Measurements from ENCODE around the gene LYSMD1. TPM values are rescaled to one million over a fixed set of nuclear protein-coding genes. Genes with fewer than 3 reads are reported as not detected.

LYSMD1 gene
- total RNA-seq, 2 experiments from 2014 or later: 4.4 to 4.9 TPM

GRCh38 chr1:151165281-151165737 lies 393 bp downstream of the LYSMD1 start:
- Mint-ChIP-seq H3K27me3 (no peaks in the 10 kb centered on the region), H3K4me3 (peak overlapping the region; percentile 91), H3K4me1 (peaks cover 50% of the 10 kb centered on the region), H3K27ac (peak overlapping the region; percentile 89), H3K36me3 (peaks cover 30% of the 10 kb centered on the region), H3K9me3 (ENCODE audit: low read depth) (no peaks in the 10 kb centered on the region)
- ATAC-seq (no peak), DNase-seq (peak; percentile 46)
- CTCF ChIA-PET: interaction anchor here (1.0 to 2.3 kb wide), 6 partner anchors 8 to 141 kb away, joined by 3 to 12 read pairs (median 4); partner anchors contain the start of genes GABPB2 and TNFAIP8L2

- ATAC-seq (no peak), DNase-seq (no peak)
- peak overlapping the region; percentile 89 for H3K27ac Mint-ChIP-seq
- peaks cover 53% of the 10 kb centered on the region for H3K4me1 Mint-ChIP-seq
- CTCF ChIA-PET: interaction anchor here (1.0 to 2.3 kb wide), 5 partner anchors 8 to 140 kb away, joined by 3 to 9 read pairs (median 4); partner anchors contain the start of genes GABPB2 and TNFAIP8L2
- H3K36me3 Mint-ChIP-seq: peaks cover 33% of the 10 kb centered on the region
- H3K9me3 Mint-ChIP-seq (ENCODE audit: low read depth): no peaks in the 10 kb centered on the region
- no peaks in the 10 kb centered on the region for H3K27me3 Mint-ChIP-seq
- peak overlapping the region; percentile 91 for H3K4me3 Mint-ChIP-seq
These were observed 896 bp downstream of the LYSMD1 start for GRCh38 chr1:151164732-151165280.

- Mint-ChIP-seq H3K4me3 (no peak overlapping the region), H3K36me3 (peaks cover 31% of the 10 kb centered on the region), H3K27ac (peak overlapping the region; percentile 32), H3K9me3 (ENCODE audit: low read depth) (no peaks in the 10 kb centered on the region), H3K27me3 (no peaks in the 10 kb centered on the region), H3K4me1 (peaks cover 67% of the 10 kb centered on the region)
- ATAC-seq (no peak), DNase-seq (no peak)
- CTCF ChIA-PET: interaction anchor here (0.9 to 5.1 kb wide), 4 partner anchors 59 to 111 kb away, joined by 3 to 157 read pairs (median 4); partner anchors contain the start of genes C1orf56 and GABPB2
These were observed 6.3 kb downstream of the LYSMD1 start for GRCh38 chr1:151159373-151159772.

- Mint-ChIP-seq H3K27me3 (no peaks in the 10 kb centered on the region), H3K36me3 (peaks cover 31% of the 10 kb centered on the region), H3K4me3 (no peak overlapping the region), H3K4me1 (peaks cover 63% of the 10 kb centered on the region), H3K27ac (peak overlapping the region; percentile 93), H3K9me3 (ENCODE audit: low read depth) (no peaks in the 10 kb centered on the region)
- CTCF ChIA-PET: interaction anchor here (0.9 to 5.1 kb wide), 4 partner anchors 59 to 111 kb away, joined by 3 to 157 read pairs (median 4); partner anchors contain the start of genes C1orf56 and GABPB2
- no peak for DNase-seq
- no peak for ATAC-seq
These were observed 6.9 kb downstream of the LYSMD1 start for GRCh38 chr1:151158751-151159251.

GRCh38 chr1:151158326-151158725 lies 7.4 kb downstream of the LYSMD1 start:
- DNase-seq: peak; percentile 51
- ATAC-seq: no peak
- peak overlapping the region; percentile 96 for H3K4me3 Mint-ChIP-seq
- H3K27me3 Mint-ChIP-seq: no peaks in the 10 kb centered on the region
- H3K9me3 Mint-ChIP-seq (ENCODE audit: low read depth): no peaks in the 10 kb centered on the region
- peaks cover 31% of the 10 kb centered on the region for H3K36me3 Mint-ChIP-seq
- CTCF ChIA-PET: interaction anchor here (0.9 to 5.1 kb wide), 4 partner anchors 58 to 133 kb away, joined by 3 to 157 read pairs (median 26); partner anchors contain the start of gene GABPB2
- peaks cover 63% of the 10 kb centered on the region for H3K4me1 Mint-ChIP-seq
- peak overlapping the region; percentile 93 for H3K27ac Mint-ChIP-seq

- ATAC-seq (peak; percentile 19), DNase-seq (peak; percentile 85)
- H3K27me3 Mint-ChIP-seq: no peaks in the 10 kb centered on the region
- peaks cover 57% of the 10 kb centered on the region for H3K4me1 Mint-ChIP-seq
- CTCF ChIA-PET: interaction anchor here (0.8 to 5.1 kb wide), 25 partner anchors 8 to 184 kb away, joined by 3 to 157 read pairs (median 5); partner anchors contain the start of genes C1orf56, CDC42SE1, GABPB2 and LYSMD1
- peak overlapping the region; percentile 96 for H3K4me3 Mint-ChIP-seq
- peak overlapping the region; percentile 93 for H3K27ac Mint-ChIP-seq
- H3K9me3 Mint-ChIP-seq (ENCODE audit: low read depth): no peaks in the 10 kb centered on the region
- peaks cover 28% of the 10 kb centered on the region for H3K36me3 Mint-ChIP-seq
These were observed 8.6 kb downstream of the LYSMD1 start for GRCh38 chr1:151157067-151157531.

GRCh38 chr1:151156515-151156819 lies 9.2 kb downstream of the LYSMD1 start, which contains the start of gene TNFAIP8L2:
Gene TNFAIP8L2, plus strand, starts transcription at chr1:151156649. Its CDS starts 2,049 bp downstream, at chr1:151158698.
- peaks cover 51% of the 10 kb centered on the region for H3K4me1 Mint-ChIP-seq
- CTCF ChIA-PET: interaction anchor here (0.8 to 5.1 kb wide), 25 partner anchors 8 to 180 kb away, joined by 3 to 157 read pairs (median 5); partner anchors contain the start of genes C1orf56, CDC42SE1, GABPB2 and LYSMD1
- peak; percentile 90 for DNase-seq

GRCh38 chr1:151147665-151148064 lies 18.0 kb downstream of the LYSMD1 start:
- no peak for DNase-seq
- no peaks in the 10 kb centered on the region for H3K36me3 Mint-ChIP-seq
- H3K9me3 Mint-ChIP-seq (ENCODE audit: low read depth): no peaks in the 10 kb centered on the region
- CTCF ChIA-PET: interaction anchor here (1.0 to 3.7 kb wide), 6 partner anchors 8 to 123 kb away, joined by 3 to 11 read pairs (median 3); partner anchors contain the start of genes GABPB2 and TNFAIP8L2
- no peak for ATAC-seq
- no peak overlapping the region for H3K27ac Mint-ChIP-seq
- peaks cover 10% of the 10 kb centered on the region for H3K4me1 Mint-ChIP-seq
- peaks cover 24% of the 10 kb centered on the region for H3K27me3 Mint-ChIP-seq
- H3K4me3 Mint-ChIP-seq: peak overlapping the region; percentile 85

More at GRCh38 chr1:151156515-151156819, 9.2 kb downstream of the LYSMD1 start, which contains the start of gene TNFAIP8L2:
- peak; percentile 92 for ATAC-seq
- Mint-ChIP-seq H3K4me3 (peak within 1 kb of the TSS; percentile 96), H3K36me3 (peaks cover 25% of the 10 kb centered on the region), H3K27me3 (no peaks in the 10 kb centered on the region), H3K9me3 (ENCODE audit: low read depth) (no peaks in the 10 kb centered on the region), H3K27ac (peak within 1 kb of the TSS; percentile 93)

- CTCF ChIA-PET: interaction anchor here (1.0 to 3.7 kb wide), 3 partner anchors 8 to 47 kb away, joined by 3 to 11 read pairs (median 4); partner anchors contain the start of gene TNFAIP8L2
- peak overlapping the region; percentile 85 for H3K4me3 Mint-ChIP-seq
- ATAC-seq (no peak), DNase-seq (no peak)
- H3K27ac Mint-ChIP-seq: peak overlapping the region; percentile 50
- no peaks in the 10 kb centered on the region for H3K9me3 Mint-ChIP-seq (ENCODE audit: low read depth)
- peaks cover 10% of the 10 kb centered on the region for H3K4me1 Mint-ChIP-seq
- no peaks in the 10 kb centered on the region for H3K36me3 Mint-ChIP-seq
- peaks cover 24% of the 10 kb centered on the region for H3K27me3 Mint-ChIP-seq
These were observed 18.6 kb downstream of the LYSMD1 start for GRCh38 chr1:151147132-151147503.

- no peaks in the 10 kb centered on the region for H3K36me3 Mint-ChIP-seq
- DNase-seq (peak; percentile 92), ATAC-seq (peak; percentile 100)
- H3K4me1 Mint-ChIP-seq: peaks cover 10% of the 10 kb centered on the region
- no peaks in the 10 kb centered on the region for H3K9me3 Mint-ChIP-seq (ENCODE audit: low read depth)
- peak within 1 kb of the TSS; percentile 50 for H3K27ac Mint-ChIP-seq
- CTCF ChIA-PET: interaction anchor here (1.0 to 3.7 kb wide), 3 partner anchors 9 to 47 kb away, joined by 3 to 11 read pairs (median 4); partner anchors contain the start of gene TNFAIP8L2
- peaks cover 24% of the 10 kb centered on the region for H3K27me3 Mint-ChIP-seq
- peak within 1 kb of the TSS; percentile 85 for H3K4me3 Mint-ChIP-seq
These were observed 19.1 kb downstream of the LYSMD1 start, which contains the start of gene SEMA6C for GRCh38 chr1:151146412-151147131. Gene SEMA6C, minus strand, starts transcription at chr1:151146631. Its CDS starts 4,010 bp downstream, at chr1:151142621.

GRCh38 chr1:151146072-151146411 lies 19.7 kb downstream of the LYSMD1 start:
- H3K27ac Mint-ChIP-seq: no peak overlapping the region
- DNase-seq: no peak
- H3K9me3 Mint-ChIP-seq (ENCODE audit: low read depth): no peaks in the 10 kb centered on the region
- no peaks in the 10 kb centered on the region for H3K36me3 Mint-ChIP-seq
- peak overlapping the region; percentile 85 for H3K4me3 Mint-ChIP-seq
- CTCF ChIA-PET: interaction anchor here (1.5 to 3.7 kb wide), 2 partner anchors 9 to 46 kb away, joined by 8 to 11 read pairs; no protein-coding TSS in a partner anchor
- H3K27me3 Mint-ChIP-seq: peaks cover 24% of the 10 kb centered on the region
- peak; percentile 13 for ATAC-seq
- H3K4me1 Mint-ChIP-seq: peaks cover 10% of the 10 kb centered on the region

- CTCF ChIA-PET: interaction anchor here (0.6 to 1.5 kb wide), 4 partner anchors 10 to 135 kb away, joined by 3 to 8 read pairs (median 4); partner anchors contain the start of gene TNFAIP8L2
- DNase-seq: no peak
- H3K4me1 Mint-ChIP-seq: peaks cover 10% of the 10 kb centered on the region
- no peak overlapping the region for H3K27ac Mint-ChIP-seq
- H3K9me3 Mint-ChIP-seq (ENCODE audit: low read depth): no peaks in the 10 kb centered on the region
- no peaks in the 10 kb centered on the region for H3K36me3 Mint-ChIP-seq
- H3K27me3 Mint-ChIP-seq: peaks cover 24% of the 10 kb centered on the region
- no peak for ATAC-seq
- H3K4me3 Mint-ChIP-seq: peak overlapping the region; percentile 85
These were observed 20.2 kb downstream of the LYSMD1 start for GRCh38 chr1:151145304-151146071.
